Measurements from ENCODE around the gene CFL1.

Gene CFL1

GRCh38 chr11:65829459-65829858, 28.5 kb downstream of the CFL1 start:
- no peak for DNase-seq

- DNase-seq = no peak
Measured at GRCh38 chr11:65826984-65827735, 30.8 kb downstream of the CFL1 start.

- DNase-seq = peak; percentile 40
Measured at GRCh38 chr11:65822776-65823528, 35.0 kb downstream of the CFL1 start.

GRCh38 chr11:65821107-65821506, 36.9 kb downstream of the CFL1 start:
- peak; percentile 36 for DNase-seq

DNA sequence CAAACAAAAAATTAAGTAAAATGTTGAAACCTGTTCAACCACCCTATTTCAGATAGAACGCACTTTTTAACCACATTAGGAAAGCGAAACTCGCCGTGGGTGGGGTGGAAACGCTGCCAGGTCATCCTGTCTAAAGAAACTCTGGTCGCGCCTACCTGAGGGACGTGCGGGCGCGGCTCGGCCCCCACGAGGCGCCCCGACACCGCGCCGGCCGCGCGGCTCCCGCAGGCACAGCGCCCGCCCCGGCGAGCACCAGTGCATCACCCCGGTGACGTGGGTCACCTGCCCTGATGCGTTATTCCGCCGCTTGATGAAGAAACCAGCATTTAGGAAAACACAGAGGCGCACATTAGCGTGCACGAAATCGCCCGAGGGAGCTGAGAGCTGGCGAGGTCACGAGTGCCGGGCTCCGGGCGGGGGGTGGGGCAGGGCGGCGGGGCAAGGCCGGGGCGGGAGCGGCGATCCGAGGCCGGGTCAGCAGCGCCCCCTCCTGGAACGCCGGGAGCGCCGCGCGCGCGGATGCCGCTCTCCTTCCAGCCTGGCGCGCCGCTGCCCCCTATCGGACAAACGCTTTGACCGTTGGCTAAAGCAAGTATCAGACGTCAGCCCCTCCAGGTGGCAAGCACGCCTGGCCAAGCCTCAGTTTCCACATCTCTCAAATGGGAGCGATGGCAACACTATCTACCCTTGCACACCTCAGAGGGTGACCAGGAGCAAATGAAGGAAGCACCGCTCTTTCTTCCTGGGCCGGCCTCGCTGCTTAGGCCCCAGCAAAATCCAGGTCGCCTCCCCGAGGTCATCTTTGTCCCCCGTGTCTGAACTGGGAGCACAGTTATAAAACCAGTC, 39.9 kb downstream of the CFL1 start:
- peak; percentile 33 for DNase-seq

DNA sequence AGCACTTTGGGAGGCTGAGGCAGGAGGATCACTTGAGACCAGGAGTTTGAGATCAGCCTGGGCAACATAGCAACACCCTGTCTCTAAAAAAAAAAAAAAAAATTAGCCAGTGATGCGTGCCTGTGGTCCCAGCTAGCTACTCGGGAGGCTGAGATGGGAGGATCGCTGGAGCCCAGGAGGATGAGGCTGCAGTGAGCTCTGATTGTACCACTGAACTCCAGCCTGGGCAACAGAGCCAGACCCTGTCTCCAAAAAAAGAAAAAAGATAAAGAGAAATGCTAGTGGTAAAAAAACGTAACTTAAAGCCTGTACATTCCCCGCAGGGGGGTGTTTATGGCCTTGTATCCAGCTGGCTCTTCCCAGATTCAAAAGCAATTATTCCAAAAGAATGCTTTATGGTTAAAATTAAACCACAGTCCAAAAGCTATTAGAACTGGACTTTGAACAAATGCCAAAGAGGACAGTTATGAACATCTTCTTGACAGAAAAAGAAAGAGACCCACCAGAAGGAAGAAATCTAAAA, 40.6 kb downstream of the CFL1 start:
- no peak for DNase-seq

DNA sequence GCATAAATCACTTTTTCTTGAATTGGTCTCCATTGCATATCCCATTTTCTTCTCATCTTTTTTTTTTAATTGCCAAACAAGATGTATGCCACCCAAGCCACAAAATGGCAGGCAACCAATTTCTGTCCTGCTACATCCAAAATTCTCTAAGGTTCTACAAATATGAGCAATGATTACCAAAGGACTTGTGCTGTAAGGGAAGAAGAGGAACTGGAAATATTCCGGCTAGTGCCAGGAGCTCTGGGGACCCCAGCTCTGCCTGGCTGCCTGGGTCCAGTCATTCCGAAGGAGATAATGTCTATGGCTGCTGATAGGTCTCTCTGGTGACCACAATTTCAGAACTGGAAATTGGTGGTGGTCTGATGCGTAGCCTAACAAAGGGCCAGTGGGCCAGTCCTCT, 41.3 kb downstream of the CFL1 start:
- no peak for DNase-seq

DNA sequence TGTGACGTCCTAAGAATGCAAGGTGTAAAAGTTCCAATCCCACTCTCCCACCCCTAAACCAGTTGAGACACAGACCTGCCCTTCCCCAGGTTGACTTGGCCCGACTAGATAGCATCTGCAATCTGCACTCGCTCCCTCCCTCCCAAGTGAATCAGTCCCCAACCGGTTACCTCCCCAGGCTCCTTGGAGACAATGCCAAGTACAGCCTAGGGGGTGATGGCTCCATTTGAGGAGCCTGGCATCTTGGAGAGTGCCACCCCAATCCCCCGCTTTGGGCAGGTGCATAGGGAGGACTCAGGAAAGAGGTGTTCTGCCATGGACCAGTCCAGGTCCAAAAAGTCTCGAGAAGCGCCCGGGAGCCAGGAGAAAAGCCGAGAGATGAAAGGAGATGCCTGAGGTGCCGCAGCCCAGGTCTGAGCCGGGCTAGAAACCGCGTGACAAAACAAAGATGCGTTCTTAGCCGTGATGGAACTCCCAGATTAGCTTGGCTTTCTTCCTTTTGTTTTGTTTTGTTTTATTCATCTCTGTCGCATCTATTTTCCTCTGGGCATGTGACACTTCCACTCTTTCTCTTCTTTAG, 42.9 kb downstream of the CFL1 start:
- no peak for DNase-seq

GRCh38 chr11:65814131-65814985, 43.6 kb downstream of the CFL1 start:
- no peak for DNase-seq

DNA sequence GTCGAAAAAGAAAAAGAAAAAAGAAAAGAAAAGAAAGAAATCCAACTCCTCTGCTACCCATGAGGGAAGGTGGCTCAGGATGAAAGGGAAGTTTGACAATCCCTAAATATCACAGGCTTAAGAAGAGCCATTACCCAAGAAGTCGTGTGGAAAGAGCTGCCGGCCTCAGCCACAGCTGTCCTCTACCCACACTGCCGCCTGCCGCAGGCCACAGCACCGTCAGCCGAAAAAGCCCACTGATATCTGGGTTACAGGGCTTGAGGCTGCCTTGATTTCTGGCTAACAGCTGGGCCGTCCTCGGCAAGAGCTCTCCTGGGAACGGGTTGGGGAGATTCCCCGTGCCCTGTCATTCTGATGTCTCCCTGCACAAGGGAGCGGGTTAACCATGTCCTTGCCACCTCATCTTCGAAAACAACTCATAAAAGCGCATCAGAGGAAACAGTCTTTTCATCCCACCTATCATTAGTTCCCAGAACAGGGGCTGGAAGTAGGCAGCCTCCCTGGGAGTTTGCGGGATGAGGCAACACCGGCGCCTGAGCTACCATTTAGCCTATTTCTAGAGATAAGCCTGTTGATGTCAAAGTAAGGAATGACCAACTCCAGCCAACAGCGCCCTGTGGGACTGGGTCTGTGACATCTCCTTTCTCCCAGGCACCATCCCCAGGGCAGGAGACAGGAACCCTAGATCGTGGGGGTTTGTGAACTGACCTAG, 46.1 kb downstream of the CFL1 start:
- no peak for DNase-seq

- DNase-seq = no peak
Measured at GRCh38 chr11:65810046-65810868, 47.7 kb downstream of the CFL1 start.

- no peak for DNase-seq
Measured at GRCh38 chr11:65809496-65809895, 48.5 kb downstream of the CFL1 start.

GRCh38 chr11:65808744-65809341, 49.1 kb downstream of the CFL1 start:
- DNase-seq = no peak

DNA sequence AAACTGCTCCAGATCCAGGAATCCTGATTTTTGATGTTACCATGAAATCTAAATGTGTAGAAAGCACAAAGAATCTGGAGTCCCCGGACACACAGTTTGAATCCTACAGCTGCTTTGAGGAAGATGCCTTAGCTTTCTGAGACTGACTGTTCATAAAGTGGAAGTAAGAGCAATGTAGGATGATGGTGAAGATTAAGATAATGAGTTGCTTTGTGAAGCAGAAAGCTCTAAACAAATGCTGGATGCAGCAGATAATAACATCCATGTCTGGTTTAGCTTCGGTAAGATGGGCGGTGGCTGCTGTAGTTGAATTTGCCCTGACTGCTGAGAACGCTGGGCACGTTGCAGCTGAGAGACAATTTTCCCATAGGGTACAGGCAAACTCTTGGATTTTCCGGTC, 51.0 kb downstream of the CFL1 start:
- no peak for DNase-seq

Data from NCI-H2081 treated with DMSO at 0.1 percent for 48 hours (cell line).